Measurements from ENCODE around the gene FBXO44.

- TF ChIP-seq CTCF (IDR thresholded peaks at IDR 0.05) (no peak), POLR2A (IDR thresholded peaks at IDR 0.05) (no peak)
Observed at GRCh38 chr1:11620405-11620804, 34.3 kb upstream of the FBXO44 start.
